GM19239 (cell line): Measurements from ENCODE around the gene REG3G.
A peak's percentile ranks its signal among the peaks of the same experiment; 100 is the strongest.

Experiments
- DNase-seq: peaks from one replicate; pipeline ENCODE4 v3.0.0; 2011; ENCODE audit warnings: low spot score; ENCODE audit not compliant: insufficient read length
- FAIRE-seq: peaks from 2 replicates; lab custom pipeline; 2011; peaks lifted over from hg19 to GRCh38; lab: Jason Lieb, UNC

Gene REG3G

GRCh38 chr2:79025421-79025820 lies at the start of gene REG3G:
Gene REG3G (plus strand): TSS chr2:79025702. CDS start chr2:79026094, 392 bp downstream.
- FAIRE-seq (no peak), DNase-seq (no peak)

- DNase-seq (peak; percentile 9), FAIRE-seq (peak; percentile 73)
These were observed 47.8 kb upstream of the REG3G start for GRCh38 chr2:78977661-78978145.

- FAIRE-seq (no peak), DNase-seq (no peak)
These were observed 47.2 kb upstream of the REG3G start for GRCh38 chr2:78978340-78978739.

GRCh38 chr2:78979380-78980151 lies 45.9 kb upstream of the REG3G start:
- FAIRE-seq (peak; percentile 31), DNase-seq (no peak)

GRCh38 chr2:78980152-78980465 lies 45.4 kb upstream of the REG3G start:
- FAIRE-seq = no peak
- DNase-seq = no peak

- no peak for FAIRE-seq
- no peak for DNase-seq
These were observed 44.6 kb upstream of the REG3G start for GRCh38 chr2:78980871-78981270.

GRCh38 chr2:78982638-78983330 lies 42.7 kb upstream of the REG3G start:
- DNase-seq = no peak
- no peak for FAIRE-seq

GRCh38 chr2:78984386-78984785 lies 41.1 kb upstream of the REG3G start:
- FAIRE-seq (no peak), DNase-seq (no peak)

GRCh38 chr2:78985558-78985957 lies 39.9 kb upstream of the REG3G start:
- FAIRE-seq (no peak), DNase-seq (no peak)

GRCh38 chr2:78989051-78989450 lies 36.5 kb upstream of the REG3G start:
- FAIRE-seq (no peak), DNase-seq (no peak)

GRCh38 chr2:78992451-78992806 lies 33.1 kb upstream of the REG3G start:
- DNase-seq = no peak
- FAIRE-seq = no peak

GRCh38 chr2:78992807-78993517 lies 32.5 kb upstream of the REG3G start:
- DNase-seq (no peak), FAIRE-seq (no peak)

- no peak for DNase-seq
- no peak for FAIRE-seq
These were observed 31.9 kb upstream of the REG3G start for GRCh38 chr2:78993518-78994148.

GRCh38 chr2:78994789-78995188 lies 30.7 kb upstream of the REG3G start:
- no peak for DNase-seq
- no peak for FAIRE-seq

- FAIRE-seq (no peak), DNase-seq (no peak)
These were observed 26.1 kb upstream of the REG3G start for GRCh38 chr2:78999406-78999805.

GRCh38 chr2:79000008-79000576 lies 25.4 kb upstream of the REG3G start:
- FAIRE-seq (no peak), DNase-seq (no peak)

- FAIRE-seq (no peak), DNase-seq (no peak)
These were observed 24.2 kb upstream of the REG3G start for GRCh38 chr2:79001285-79001684.

- FAIRE-seq (no peak), DNase-seq (no peak)
These were observed 20.8 kb upstream of the REG3G start for GRCh38 chr2:79004680-79005079.

- FAIRE-seq (no peak), DNase-seq (no peak)
These were observed 20.3 kb upstream of the REG3G start for GRCh38 chr2:79005216-79005615.

- FAIRE-seq (no peak), DNase-seq (no peak)
These were observed 16.1 kb upstream of the REG3G start for GRCh38 chr2:79009388-79009787.
